ENCODE data around the gene CLCN7.

Gene CLCN7

GRCh38 chr16:1464196-1464893 lies 10.5 kb downstream of the CLCN7 start:
- Histone ChIP-seq H4K8ac (ENCODE audit: low read length) (no peak overlapping the region), H3K4me3 (ENCODE audit: insufficient read depth in 1 of 2, low read depth in 1 of 2, low read length in 2 of 2) (no peak overlapping the region), H3K27ac (ENCODE audit: low read length, poor library complexity, severe bottlenecking) (no peak overlapping the region), H3K4me1 (ENCODE audit: control insufficient read depth, insufficient read depth, low read depth, low read length) (peaks cover 12% of the 10 kb centered on the region), H3K9ac (ENCODE audit: low read length) (no peak overlapping the region), H3K36me3 (ENCODE audit: control insufficient read depth in 1 of 2, insufficient read depth in 2 of 2, low read depth in 1 of 2, low read length in 2 of 2) (peaks cover 38 to 54% of the 10 kb centered on the region in 2 experiments), H3K4ac (ENCODE audit: low read depth in 1 of 2, low read length in 2 of 2) (no peak overlapping the region), H3K18ac (ENCODE audit: low read depth in 1 of 2, low read length in 2 of 2) (no peak overlapping the region), H3K14ac (ENCODE audit: low read length in 2 of 2) (no peak overlapping the region), H2AFZ (ENCODE audit: low read depth, low read length) (no peak overlapping the region), H3K9me3 (ENCODE audit: control insufficient read depth, low read length) (no peaks in the 10 kb centered on the region), H2BK5ac (ENCODE audit: low read depth, low read length, poor library complexity, severe bottlenecking) (no peak overlapping the region), H2BK12ac (ENCODE audit: low read length in 2 of 2) (no peak overlapping the region), H2AK5ac (ENCODE audit: low read length, severe bottlenecking) (no peak overlapping the region), H4K91ac (ENCODE audit: low read length) (no peak overlapping the region), H3K79me1 (replicated peaks; ENCODE audit: low read length, poor library complexity, severe bottlenecking) (peaks cover 58% of the 10 kb centered on the region), H2BK120ac (ENCODE audit: low read depth, low read length) (no peak overlapping the region), H3K4me2 (ENCODE audit: low read length, poor library complexity, severe bottlenecking) (no peak overlapping the region), H3K27me3 (ENCODE audit: control insufficient read depth in 1 of 2, insufficient read depth in 1 of 2, low read length in 2 of 2) (no peaks in the 10 kb centered on the region), H3K23ac (ENCODE audit: low read length in 2 of 2) (no peak overlapping the region), H2BK15ac (ENCODE audit: low read depth, poor library complexity, severe bottlenecking) (no peak overlapping the region)
- no peak for DNase-seq
- 97% methylated on average over 41 of the region's 41 CpGs for WGBS

- no peak overlapping the region for H3K4me3 ChIP-seq (ENCODE audit: insufficient read depth in 1 of 2, low read depth in 1 of 2, low read length in 2 of 2)
- no peak overlapping the region for H2BK12ac ChIP-seq (ENCODE audit: low read length in 2 of 2)
- no peak overlapping the region for H3K14ac ChIP-seq (ENCODE audit: low read length in 2 of 2)
- H4K91ac ChIP-seq (ENCODE audit: low read length): no peak overlapping the region
- H3K79me1 ChIP-seq (replicated peaks; ENCODE audit: low read length, poor library complexity, severe bottlenecking): peaks cover 46% of the 10 kb centered on the region
- no peak overlapping the region for H4K8ac ChIP-seq (ENCODE audit: low read length)
- peaks cover 58 to 75% of the 10 kb centered on the region in 2 experiments for H3K36me3 ChIP-seq (ENCODE audit: control insufficient read depth in 1 of 2, insufficient read depth in 2 of 2, low read depth in 1 of 2, low read length in 2 of 2)
- peaks cover 4% of the 10 kb centered on the region for H3K4me1 ChIP-seq (ENCODE audit: control insufficient read depth, insufficient read depth, low read depth, low read length)
- no peaks in the 10 kb centered on the region for H3K9me3 ChIP-seq (ENCODE audit: control insufficient read depth, low read length)
- H3K9ac ChIP-seq (ENCODE audit: low read length): no peak overlapping the region
- H3K4ac ChIP-seq (ENCODE audit: low read depth in 1 of 2, low read length in 2 of 2): no peak overlapping the region
- whole genome bisulfite sequencing: 60% methylated on average over 24 of the region's 24 CpGs
- H2BK5ac ChIP-seq (ENCODE audit: low read depth, low read length, poor library complexity, severe bottlenecking): no peak overlapping the region
- no peak overlapping the region for H3K23ac ChIP-seq (ENCODE audit: low read length in 2 of 2)
- DNase-seq: peak; percentile 56
- H3K4me2 ChIP-seq (ENCODE audit: low read length, poor library complexity, severe bottlenecking): no peak overlapping the region
- H3K18ac ChIP-seq (ENCODE audit: low read depth in 1 of 2, low read length in 2 of 2): no peak overlapping the region
- no peak overlapping the region for H2AK5ac ChIP-seq (ENCODE audit: low read length, severe bottlenecking)
- no peaks in the 10 kb centered on the region for H3K27me3 ChIP-seq (ENCODE audit: control insufficient read depth in 1 of 2, insufficient read depth in 1 of 2, low read length in 2 of 2)
- no peak overlapping the region for H2BK120ac ChIP-seq (ENCODE audit: low read depth, low read length)
- no peak overlapping the region for H3K27ac ChIP-seq (ENCODE audit: low read length, poor library complexity, severe bottlenecking)
- no peak overlapping the region for H2AFZ ChIP-seq (ENCODE audit: low read depth, low read length)
- no peak overlapping the region for H2BK15ac ChIP-seq (ENCODE audit: low read depth, poor library complexity, severe bottlenecking)
Observed at GRCh38 chr16:1461146-1461545, 13.7 kb downstream of the CLCN7 start.

GRCh38 chr16:1460602-1461138 lies 14.2 kb downstream of the CLCN7 start:
- Histone ChIP-seq H3K18ac (ENCODE audit: low read depth in 1 of 2, low read length in 2 of 2) (no peak overlapping the region), H4K91ac (ENCODE audit: low read length) (peak overlapping the region; percentile 49), H2BK12ac (ENCODE audit: low read length in 2 of 2) (no peak overlapping the region), H3K9ac (ENCODE audit: low read length) (no peak overlapping the region), H2AFZ (ENCODE audit: low read depth, low read length) (no peak overlapping the region), H3K4me1 (ENCODE audit: control insufficient read depth, insufficient read depth, low read depth, low read length) (peaks cover 4% of the 10 kb centered on the region), H2BK15ac (ENCODE audit: low read depth, poor library complexity, severe bottlenecking) (no peak overlapping the region), H4K8ac (ENCODE audit: low read length) (peak overlapping the region; percentile 15), H3K36me3 (ENCODE audit: control insufficient read depth in 1 of 2, insufficient read depth in 2 of 2, low read depth in 1 of 2, low read length in 2 of 2) (peaks cover 63 to 75% of the 10 kb centered on the region in 2 experiments), H2AK5ac (ENCODE audit: low read length, severe bottlenecking) (no peak overlapping the region), H3K4me2 (ENCODE audit: low read length, poor library complexity, severe bottlenecking) (no peak overlapping the region), H2BK5ac (ENCODE audit: low read depth, low read length, poor library complexity, severe bottlenecking) (no peak overlapping the region), H3K27ac (ENCODE audit: low read length, poor library complexity, severe bottlenecking) (no peak overlapping the region), H3K14ac (ENCODE audit: low read length in 2 of 2) (no peak overlapping the region), H3K9me3 (ENCODE audit: control insufficient read depth, low read length) (no peaks in the 10 kb centered on the region), H3K27me3 (ENCODE audit: control insufficient read depth in 1 of 2, insufficient read depth in 1 of 2, low read length in 2 of 2) (no peaks in the 10 kb centered on the region), H3K4me3 (ENCODE audit: insufficient read depth in 1 of 2, low read depth in 1 of 2, low read length in 2 of 2) (no peak overlapping the region), H3K79me1 (replicated peaks; ENCODE audit: low read length, poor library complexity, severe bottlenecking) (peaks cover 45% of the 10 kb centered on the region), H2BK120ac (ENCODE audit: low read depth, low read length) (no peak overlapping the region), H3K4ac (ENCODE audit: low read depth in 1 of 2, low read length in 2 of 2) (no peak overlapping the region), H3K23ac (ENCODE audit: low read length in 2 of 2) (no peak overlapping the region)
- 92% methylated on average over 30 of the region's 30 CpGs for WGBS
- DNase-seq: no peak

GRCh38 chr16:1459967-1460366 lies 14.9 kb downstream of the CLCN7 start:
- H3K9me3 ChIP-seq (ENCODE audit: control insufficient read depth, low read length): no peaks in the 10 kb centered on the region
- H3K4ac ChIP-seq (ENCODE audit: low read depth in 1 of 2, low read length in 2 of 2): no peak overlapping the region
- H3K27me3 ChIP-seq (ENCODE audit: control insufficient read depth in 1 of 2, insufficient read depth in 1 of 2, low read length in 2 of 2): no peaks in the 10 kb centered on the region
- no peak overlapping the region for H2BK5ac ChIP-seq (ENCODE audit: low read depth, low read length, poor library complexity, severe bottlenecking)
- H4K91ac ChIP-seq (ENCODE audit: low read length): no peak overlapping the region
- H4K8ac ChIP-seq (ENCODE audit: low read length): no peak overlapping the region
- no peak overlapping the region for H3K4me2 ChIP-seq (ENCODE audit: low read length, poor library complexity, severe bottlenecking)
- H3K27ac ChIP-seq (ENCODE audit: low read length, poor library complexity, severe bottlenecking): no peak overlapping the region
- no peak overlapping the region for H2BK12ac ChIP-seq (ENCODE audit: low read length in 2 of 2)
- H3K23ac ChIP-seq (ENCODE audit: low read length in 2 of 2): no peak overlapping the region
- peaks cover 44% of the 10 kb centered on the region for H3K79me1 ChIP-seq (replicated peaks; ENCODE audit: low read length, poor library complexity, severe bottlenecking)
- peaks cover 70 to 75% of the 10 kb centered on the region in 2 experiments for H3K36me3 ChIP-seq (ENCODE audit: control insufficient read depth in 1 of 2, insufficient read depth in 2 of 2, low read depth in 1 of 2, low read length in 2 of 2)
- H2BK15ac ChIP-seq (ENCODE audit: low read depth, poor library complexity, severe bottlenecking): no peak overlapping the region
- peaks cover 3% of the 10 kb centered on the region for H3K4me1 ChIP-seq (ENCODE audit: control insufficient read depth, insufficient read depth, low read depth, low read length)
- no peak overlapping the region for H3K14ac ChIP-seq (ENCODE audit: low read length in 2 of 2)
- H2AFZ ChIP-seq (ENCODE audit: low read depth, low read length): no peak overlapping the region
- no peak overlapping the region for H2AK5ac ChIP-seq (ENCODE audit: low read length, severe bottlenecking)
- no peak overlapping the region for H3K4me3 ChIP-seq (ENCODE audit: insufficient read depth in 1 of 2, low read depth in 1 of 2, low read length in 2 of 2)
- no peak overlapping the region for H2BK120ac ChIP-seq (ENCODE audit: low read depth, low read length)
- H3K18ac ChIP-seq (ENCODE audit: low read depth in 1 of 2, low read length in 2 of 2): no peak overlapping the region
- 91% methylated on average over 10 of the region's 10 CpGs for WGBS
- no peak overlapping the region for H3K9ac ChIP-seq (ENCODE audit: low read length)
- no peak for DNase-seq
